NCI-H510A (cell line): ENCODE measurements around the gene CPZ.

Source experiments
- DNase-seq: peaks from one replicate; lab custom pipeline; 2025; lab: John Stamatoyannopoulos, UW

Gene CPZ

DNA sequence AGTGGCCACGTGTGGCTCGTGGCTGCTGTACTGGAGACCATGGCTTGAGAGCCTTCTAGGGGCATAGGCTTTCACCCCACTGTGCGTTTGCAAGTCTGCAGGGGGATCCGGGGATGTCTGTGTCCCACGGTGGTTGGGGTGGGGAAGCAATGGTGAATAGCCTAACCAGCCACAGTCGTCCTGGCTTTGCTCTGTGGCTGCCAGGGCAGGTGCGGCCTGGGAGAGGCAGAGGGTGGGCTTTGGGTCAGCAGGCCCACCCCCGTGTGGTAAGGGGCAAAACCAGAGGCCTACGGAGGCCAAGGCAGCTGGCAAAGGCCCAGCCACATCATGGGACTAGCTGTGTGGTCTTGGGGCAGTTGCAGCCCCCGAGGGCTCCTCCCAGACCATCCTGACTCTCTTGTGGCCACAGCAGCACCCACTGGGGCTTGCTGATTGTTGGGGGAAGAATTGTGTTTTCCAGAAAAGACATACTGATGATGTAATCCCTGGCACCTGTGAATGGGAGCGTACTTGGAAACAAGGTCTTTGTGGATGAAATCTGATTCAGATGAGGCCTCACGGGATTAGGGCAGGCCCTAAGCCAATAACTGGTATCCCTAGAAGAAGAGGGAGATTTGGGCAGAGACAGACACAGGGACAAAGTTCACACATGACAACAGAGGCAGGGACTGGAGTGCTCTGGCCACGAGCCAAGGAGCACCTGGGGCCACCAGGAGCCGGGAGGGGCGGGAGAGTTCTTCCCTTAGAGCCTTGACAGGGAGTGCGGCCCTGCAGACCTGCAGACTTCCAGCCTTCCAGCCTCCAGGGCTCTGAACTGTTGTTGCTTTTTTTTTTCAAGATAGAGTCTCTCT, 2.9 kb downstream of the CPZ start:
- no peak for DNase-seq

DNA sequence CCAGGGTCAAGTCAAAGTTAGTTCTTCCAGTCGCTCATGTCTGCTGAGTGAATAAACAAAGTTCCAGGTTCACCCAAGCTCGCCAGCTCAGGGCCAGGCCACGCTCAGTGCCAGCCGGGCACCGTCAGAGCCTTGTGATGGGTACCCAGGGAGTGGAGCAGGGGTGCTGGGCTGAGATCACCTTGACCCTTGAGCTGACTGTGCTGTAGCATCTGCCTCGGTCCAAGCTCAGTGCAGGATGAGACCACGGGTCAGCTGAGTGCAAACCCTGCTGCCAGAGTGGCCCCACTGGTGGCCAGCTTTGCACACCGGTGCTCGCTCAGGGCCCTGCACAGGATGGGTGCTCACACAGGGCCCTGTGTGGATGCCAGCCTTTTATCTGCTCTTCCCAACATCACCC, 4.3 kb downstream of the CPZ start:
- DNase-seq = no peak

DNA sequence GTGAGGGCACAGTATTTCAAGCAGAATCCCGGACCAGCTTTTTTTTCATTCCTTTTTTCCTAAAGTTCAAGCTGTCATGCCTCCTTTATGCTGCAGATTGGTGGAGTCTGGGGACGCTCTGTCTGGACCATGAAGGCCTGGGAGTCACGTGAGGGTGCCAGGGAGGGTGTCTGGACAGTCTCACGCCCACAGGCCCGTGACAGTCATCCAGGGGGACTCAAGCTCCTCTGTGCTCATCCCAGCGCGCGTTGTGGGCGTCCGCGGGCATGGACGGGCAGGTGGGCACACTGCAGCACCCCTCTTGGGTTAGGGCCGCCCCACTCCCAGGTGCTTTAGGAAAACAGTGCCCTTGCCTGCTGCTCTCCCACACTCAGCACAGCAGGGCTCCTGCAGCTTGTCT, 4.8 kb downstream of the CPZ start:
- DNase-seq = no peak

DNA sequence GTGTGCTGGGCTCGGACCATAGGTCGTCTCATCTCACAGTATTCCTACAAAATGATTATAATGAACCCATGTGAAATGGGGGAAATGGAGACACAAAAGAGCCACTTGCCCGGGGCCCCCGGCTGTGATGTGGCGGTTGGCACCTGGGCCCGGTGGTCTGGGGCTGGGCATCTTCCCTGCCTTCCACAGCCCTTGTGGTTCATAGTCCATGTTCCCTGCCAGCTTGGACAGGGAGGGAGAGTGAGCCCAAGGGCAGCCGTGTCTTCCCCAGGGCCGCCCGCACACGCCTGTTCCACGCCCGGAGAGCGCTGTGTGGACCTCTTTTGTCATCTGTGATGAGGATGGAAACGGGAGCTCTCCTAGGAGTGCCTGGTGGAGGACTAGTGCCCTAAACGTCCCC, 5.2 kb downstream of the CPZ start:
- no peak for DNase-seq

DNA sequence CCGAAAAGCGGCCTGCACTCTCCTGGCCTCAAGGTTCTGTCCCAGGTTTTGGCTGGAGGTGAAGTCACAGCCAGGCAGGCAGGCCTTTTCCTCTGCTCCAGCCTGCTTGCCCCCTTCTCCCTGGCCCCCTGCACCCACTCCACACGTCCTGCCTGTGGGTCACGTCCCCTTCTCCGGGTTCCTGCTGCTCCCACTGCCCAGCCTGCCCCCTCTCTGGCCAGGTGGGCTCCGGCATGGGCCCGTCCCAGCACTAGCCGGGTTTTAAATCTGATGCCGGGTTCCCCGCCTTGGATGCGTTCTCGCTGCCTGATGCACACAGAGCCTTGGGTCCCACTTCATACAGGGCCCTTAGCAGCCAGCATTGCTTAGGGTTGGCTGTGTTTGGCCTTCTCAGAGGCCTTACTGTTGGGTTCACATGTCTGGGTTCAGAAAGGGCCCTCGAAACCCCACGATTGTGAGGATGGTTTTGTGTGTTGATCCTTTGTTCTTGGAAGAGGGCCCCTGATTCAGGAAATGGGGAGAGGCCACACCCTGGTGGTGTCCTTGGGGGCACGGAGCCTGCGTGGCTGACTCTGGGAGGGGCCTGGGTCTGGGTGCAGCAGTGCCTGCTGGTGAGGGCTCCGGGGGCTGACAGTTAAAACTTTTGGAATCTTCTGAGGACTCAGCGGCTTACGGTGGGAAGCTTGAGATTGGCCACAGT, 6.0 kb downstream of the CPZ start:
- no peak for DNase-seq

DNA sequence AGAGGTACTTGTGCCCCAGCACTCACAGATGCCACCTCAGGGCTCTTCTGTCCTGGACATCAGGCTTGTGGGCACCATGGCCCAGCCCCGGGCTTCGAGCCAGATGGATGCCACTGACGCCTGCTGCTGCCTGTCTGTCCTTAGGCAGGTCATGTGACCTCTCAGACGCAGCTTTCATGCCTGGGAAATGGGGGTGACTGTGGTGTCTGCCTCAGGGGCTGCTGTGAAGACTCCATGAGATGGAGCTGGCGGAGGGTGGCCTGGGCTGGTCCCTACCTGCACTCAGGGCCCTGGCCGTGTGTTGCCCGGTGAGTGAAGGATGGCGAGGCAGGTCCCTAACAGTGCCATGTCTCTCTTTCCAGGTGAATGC, 6.5 kb downstream of the CPZ start:
- no peak for DNase-seq

DNA sequence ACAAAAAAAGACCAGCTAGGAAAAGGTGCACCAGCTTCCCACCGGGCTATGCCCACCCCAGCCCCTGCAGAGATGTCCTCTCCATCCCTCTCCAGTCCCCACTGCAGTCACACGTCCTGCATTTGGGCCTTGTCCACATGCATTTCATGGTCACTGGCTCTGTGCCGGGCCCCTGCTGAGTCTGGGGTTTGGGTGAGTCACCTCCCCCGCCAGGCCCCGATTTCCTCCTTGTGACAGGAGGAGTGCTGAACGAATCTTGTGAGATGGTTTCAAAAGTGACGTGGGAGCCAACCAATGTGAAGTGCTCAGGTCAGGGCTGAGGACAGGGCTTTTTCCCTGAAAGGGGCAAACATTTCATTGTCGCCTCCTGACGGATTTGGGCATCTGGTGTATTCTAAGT, 7.1 kb downstream of the CPZ start:
- DNase-seq = no peak

DNA sequence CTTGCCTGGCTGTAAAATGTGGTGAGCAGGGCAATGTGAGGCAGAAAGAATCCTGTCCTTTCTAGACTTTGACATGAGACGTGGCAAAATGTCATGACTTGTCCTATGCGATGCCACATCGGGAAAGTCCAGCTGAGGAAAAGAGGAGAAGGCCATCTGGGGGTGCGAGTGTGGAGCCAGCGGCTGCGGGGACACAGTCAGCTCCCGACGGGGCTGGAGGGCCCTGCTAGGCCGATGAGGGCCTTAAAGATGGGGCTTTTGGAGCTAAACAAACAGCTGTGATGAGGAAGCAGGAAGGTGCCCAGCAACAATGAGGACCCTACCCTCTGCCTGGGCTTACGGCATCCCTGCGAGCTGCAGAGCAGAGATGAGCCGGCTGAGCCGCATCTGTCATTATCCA, 7.7 kb downstream of the CPZ start:
- DNase-seq = no peak

DNA sequence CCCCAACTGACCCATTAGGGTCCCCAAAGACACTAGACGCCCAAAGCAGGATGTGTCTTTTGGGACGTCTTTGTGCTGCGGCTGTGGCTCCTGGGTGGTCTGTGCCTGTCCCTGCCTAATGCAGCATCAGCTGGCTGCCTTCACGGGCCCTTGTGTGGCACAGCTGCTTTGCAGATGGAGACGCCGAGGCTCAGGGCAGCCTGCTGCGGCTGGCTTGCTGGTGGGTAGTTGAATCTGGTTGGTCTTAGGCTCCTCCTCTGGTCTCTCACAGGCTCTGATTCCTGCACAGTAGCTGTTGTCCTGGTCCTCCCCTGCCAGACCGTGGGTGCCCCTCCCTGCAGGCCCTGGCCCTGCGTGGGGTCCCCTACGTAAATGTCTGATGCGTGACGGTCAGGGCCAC, 8.1 kb downstream of the CPZ start:
- DNase-seq = no peak

DNA sequence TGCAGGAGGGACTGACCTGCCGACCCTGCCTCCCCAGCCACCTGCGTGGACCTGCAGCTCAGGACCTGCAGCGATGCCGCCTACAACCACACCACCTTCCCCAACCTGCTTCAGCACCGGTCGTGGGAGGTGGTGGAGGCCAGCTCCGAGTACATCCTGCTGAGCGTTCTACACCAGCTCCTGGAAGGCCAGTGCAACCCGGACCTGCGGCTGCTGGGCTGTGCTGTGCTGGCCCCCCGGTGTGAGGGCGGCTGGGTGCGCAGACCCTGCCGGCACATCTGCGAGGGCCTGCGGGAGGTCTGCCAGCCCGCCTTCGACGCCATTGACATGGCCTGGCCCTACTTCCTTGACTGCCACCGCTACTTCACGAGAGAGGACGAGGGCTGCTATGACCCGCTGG, 8.5 kb downstream of the CPZ start:
- DNase-seq = no peak

DNA sequence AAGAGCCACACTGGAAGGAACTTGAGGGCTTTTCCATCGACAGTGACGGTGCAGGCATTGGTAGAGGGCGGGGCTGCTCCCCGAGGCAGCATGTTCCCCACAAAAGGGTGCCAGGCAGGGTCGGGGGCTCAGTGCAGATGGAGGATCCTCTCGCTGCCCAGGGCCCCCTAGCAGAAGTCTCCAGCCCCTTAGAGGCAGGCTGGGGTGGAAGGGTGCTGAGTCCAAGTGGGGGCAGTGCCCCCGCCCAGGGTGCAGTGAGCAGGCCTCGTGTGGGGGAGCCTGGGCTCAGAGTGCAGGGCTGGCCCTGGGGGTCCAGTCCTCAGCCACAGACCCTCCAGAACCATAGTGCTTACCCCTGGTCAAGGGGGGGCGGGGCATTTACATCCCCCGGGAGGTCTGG, 9.0 kb downstream of the CPZ start:
- DNase-seq = no peak

DNA sequence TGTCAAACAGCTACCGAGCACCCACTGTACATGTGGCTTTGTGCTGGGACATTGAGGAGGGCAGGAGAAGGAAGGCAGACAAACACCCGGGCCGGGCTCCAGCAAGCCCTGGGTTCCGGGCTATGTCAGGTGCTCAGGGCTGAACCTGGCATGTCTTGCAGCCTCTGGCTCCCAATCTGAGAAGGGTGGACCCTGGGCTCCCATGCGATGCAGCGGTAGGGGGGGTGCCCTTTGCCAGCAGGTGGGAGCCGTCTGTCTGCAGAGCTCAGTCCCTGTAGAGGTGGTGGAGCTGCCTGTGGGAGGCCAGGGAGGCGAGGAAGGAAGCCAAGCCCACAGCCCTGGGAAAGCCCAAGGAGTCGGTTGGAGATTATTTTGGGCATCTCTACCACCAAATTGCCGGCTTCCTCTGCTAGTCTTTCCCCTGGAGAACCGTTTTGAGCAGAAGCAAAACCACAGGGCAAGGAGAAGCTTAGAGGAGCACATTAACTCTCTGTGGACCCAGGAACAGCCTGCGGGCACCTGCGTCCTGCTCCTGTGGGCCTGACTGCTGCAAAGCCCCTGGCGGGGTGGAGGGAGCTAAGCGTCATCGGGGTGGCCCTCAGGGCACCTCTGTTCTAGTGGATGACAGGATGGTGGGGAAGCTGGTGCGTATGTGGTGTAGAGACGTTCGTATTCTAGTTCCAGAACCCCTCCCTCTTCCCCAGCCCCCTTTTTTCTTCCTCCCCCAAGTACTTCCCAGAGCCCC, 10.3 kb downstream of the CPZ start:
- no peak for DNase-seq

DNA sequence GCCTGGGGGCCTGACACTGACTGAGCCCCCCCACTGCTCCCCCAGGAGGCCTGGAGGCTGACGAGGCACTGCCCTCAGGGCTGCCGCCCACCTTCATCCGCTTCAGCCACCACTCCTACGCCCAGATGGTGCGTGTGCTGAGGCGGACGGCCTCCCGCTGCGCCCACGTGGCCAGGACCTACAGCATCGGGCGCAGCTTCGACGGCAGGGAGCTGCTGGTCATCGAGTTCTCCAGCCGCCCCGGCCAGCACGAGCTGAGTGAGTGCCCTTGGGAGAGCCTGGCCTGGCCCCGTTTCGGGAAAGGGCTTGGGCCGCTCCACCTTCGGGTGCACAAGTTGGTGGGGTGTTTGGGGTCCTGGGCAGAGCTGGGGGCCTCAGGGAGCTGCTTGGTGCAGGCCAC, 11.4 kb downstream of the CPZ start:
- DNase-seq = no peak

DNA sequence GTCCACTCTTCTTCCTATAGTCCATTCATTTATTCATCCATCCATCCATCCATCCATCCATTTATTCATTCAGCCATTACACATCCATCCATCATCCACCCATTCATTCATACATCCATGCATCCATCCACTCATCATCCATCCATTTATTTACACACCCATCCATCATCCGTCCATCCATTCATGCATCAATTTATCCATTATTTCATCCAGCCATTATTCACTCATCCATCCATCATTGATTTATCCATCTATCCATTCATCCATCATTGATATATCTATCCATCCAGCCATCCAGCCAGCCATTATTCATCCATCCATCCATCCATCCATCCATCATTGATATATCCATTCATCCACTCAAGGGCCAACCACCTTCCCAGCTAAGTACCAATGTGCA, 12.7 kb downstream of the CPZ start:
- DNase-seq = no peak

DNA sequence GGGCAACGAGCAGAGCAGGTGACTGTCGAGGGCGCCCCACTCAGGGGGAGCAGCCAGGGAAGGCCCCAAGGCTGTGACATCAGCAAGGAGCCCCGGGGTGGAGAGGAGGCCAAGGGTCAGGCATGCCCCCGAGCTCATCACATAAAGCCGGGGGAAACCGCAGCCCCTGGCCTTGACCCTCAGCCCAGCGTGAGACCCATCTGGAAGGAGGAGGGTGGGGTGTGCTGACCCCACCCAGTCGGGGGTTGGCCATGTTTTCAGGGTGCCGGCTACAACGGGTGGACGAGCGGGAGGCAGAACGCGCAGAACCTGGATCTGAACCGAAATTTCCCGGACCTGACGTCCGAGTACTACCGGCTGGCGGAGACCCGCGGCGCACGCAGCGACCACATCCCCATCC, 13.9 kb downstream of the CPZ start:
- DNase-seq = no peak

DNA sequence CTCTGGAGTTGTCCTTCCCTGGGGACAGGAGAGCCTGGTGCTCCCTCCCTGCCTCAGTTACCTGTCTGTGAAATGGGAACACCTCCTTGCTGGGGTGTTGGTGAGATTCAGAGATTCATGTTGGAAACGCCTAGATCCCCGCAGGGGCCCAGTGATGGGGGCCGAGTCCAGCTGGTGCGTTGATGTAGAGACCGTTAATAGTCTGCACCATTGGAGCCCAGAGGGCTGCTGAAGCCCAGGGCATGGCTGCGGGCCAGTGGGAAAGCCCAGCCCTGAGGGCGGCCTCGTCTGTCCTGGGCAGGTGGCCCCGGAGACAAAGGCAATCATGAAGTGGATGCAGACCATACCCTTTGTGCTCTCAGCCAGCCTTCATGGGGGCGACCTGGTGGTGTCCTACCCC, 14.4 kb downstream of the CPZ start:
- DNase-seq = no peak

DNA sequence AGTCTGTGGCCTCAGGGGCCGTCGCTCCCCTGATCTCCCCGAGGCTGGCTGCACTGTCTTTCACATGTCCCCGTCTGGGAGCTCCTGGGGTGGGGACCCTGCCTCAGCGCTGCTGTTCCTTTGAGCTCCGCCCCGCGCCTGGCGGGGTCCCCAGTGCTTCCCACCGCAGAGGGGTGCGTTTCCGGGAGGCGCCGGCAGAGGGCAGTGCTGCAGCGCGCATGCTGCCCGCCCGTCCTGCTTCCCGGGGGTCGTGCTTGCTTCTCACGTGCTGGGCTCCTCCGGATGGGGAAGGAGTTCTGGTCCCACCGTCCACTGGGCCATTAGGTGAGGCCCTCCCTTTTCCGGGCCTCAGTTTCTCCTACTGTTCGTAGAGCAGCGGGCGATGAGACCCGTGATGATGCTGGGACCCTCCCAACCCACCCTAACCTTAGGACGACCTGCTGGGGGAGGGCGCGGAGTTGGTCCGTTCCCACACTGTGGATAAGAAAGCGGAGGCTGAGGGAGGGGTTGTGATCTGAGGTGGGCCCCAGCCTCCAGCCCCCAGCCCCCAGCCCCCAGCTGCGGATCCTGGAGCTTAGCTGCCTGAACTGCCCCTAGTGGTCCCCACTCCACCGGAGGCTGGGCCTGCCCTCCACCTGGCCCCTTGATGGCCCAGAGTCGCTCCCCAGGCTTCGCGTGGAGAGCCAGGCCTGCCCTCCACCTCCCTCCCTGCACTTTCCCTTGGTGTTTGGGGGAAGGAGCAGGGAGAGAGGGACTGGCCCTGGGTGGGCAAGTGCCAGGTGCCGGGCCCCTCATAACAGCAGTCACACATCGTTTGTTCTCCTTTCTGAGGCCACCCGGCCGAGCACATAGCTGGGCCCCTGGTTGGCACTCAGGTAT, 15.3 kb downstream of the CPZ start:
- DNase-seq = no peak

DNA sequence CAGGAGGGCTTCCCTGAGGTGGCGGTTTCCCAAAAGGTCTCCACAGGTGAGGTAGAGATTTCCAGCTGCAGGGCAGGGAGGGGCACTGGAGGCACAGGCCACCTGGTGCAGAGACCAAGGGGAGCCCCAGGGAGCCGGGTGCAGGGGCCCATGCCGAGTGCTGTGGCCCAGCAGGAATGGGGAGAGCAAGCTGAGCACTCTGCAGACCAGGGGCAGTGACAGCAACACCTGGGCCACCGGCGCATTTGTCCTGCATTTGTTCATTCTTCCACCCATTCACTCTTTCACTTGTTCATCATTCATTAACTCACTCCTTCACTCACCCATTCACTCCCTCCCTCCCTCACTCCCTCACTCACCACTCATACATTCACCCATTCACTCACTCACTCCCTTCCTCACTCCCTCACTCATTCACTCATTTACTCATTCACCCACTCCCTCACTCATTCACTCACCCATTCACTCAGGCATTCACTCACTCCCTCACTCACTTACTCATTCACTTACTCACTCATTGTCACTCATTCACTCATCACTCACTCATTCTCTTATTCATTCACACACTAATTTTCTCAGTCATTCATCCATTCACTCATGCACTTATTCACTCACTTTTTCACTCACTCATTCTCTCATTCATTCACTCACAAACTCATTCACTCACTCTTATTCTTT, 16.3 kb downstream of the CPZ start:
- no peak for DNase-seq

DNA sequence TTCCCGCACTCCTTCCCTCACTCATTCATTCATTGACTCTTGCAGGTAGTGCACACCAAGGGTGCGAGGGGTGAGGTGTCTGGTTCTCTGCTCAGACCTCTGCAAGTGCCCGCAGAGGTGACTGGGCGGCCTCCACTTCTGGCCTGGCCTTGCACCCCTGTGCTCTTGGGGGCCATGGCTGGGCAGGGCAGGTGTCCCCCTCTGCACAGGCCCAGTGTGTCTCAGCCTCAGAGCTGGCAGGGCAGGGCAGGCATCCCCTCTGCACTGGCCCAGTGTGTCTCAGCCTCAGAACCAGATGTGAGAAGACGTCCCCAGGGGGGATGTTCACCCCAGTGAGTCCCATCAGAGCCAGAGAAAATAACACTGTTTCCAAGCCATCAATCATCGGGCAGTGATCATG, 16.8 kb downstream of the CPZ start:
- DNase-seq = no peak

DNA sequence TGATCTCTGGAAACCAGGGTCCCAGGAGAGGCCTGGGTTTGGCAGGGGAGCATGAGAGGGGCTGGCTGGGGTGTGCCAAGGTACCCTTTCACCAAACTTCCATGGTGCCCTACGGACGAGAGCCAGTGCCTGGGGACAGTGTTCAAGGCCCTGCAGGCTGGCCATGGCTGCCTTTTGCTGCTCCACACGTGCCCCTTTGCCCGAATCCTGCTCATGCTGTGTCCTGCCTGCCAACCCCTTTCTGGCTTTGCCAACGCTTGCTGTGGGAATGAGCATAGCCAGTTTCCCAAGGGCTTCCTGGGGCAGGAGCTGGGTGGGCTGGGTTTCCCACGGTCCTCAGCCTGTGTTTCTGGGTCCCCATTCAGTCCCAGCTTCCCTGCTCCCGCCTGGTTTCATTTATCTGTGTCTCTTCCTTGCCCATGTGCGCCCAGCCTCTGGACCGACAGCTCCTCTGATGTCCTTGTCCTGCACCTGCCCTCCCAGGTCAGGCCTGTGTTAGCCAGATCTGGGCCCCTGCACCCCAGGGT, 17.3 kb downstream of the CPZ start:
- no peak for DNase-seq

DNA sequence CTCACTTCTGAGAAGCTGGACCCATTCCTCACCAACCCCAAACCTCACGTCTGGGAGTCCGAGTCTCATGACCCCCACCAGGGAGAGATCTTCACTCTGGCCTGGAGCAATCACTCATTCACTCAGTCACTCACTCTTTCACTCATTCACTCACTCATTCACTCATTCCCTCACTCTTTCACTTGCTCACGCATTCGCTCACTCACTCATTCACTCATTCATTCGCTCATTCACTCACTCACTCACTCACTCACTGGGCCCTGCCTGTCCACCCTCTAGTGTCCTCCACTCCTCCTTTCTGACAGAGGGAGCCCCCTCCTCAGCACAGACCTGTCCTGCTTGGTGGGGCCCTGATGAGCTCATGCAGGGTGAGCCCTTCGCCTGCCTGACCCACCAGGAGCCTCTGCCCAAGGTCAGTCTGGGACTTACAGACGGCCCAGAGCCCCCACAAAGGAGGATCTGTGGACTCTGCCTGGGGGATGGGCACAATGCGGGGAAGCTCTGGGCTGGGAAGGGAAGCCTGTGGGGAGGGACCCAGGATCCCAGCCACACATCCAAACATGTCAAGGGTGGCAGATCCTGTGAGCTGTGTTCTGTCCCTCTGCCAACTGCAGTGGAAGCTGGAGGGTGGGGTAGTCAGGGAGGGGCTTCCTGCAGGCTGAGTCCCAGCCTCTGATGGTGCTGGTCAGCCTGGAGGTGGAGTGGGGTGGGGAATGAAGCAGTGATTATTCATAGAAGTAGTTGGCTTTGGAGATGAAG, 18.5 kb downstream of the CPZ start:
- no peak for DNase-seq
